Fibroblast of upper back skin (primary cell): ENCODE results near the gene TMEM225.
"Not testable (repeated sequence)": the region's sequence is repeated elsewhere in the genome, so short reads cannot be mapped to it uniquely, and the experiment has no call there.

Source experiments
- DNase-seq: peaks from one replicate; pipeline ENCODE4 v3.0.0-alpha.2; 2013

The TMEM225 gene, protein sequence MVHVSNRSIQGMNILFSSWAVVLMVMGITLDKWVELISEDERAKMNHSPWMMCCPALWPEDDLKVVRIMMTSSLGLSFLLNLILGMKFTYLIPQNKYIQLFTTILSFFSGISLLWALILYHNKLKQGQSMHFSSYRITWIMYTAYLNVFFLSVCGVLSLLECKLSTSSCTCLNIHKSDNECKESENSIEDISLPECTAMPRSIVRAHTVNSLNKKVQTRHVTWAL

GRCh38 chr11:123885570-123885969, at the start of gene TMEM225:
Gene TMEM225, minus strand, starts transcription at chr11:123885670. Its CDS starts 245 bp downstream, at chr11:123885425.
- no peak for DNase-seq

DNA sequence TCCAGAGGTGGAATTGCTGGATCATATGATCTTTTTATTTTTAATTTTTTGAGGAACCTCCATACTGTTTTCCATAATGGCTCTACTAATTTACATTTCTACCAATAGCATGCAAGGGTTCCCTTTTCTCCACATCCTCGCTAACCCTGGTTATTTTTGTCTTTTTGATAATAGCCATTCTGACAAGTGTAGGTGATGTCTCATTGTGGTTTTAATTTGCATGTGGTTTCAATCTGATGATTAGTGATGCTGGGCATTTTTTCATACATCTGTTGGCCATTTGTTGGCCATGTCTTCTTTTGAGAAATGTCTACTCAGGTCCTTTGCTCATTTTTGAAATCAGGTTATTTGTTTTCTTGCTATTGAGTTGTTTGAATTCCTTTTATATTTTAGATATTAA, 38.6 kb upstream of the TMEM225 start:
- DNase-seq = no peak

DNA sequence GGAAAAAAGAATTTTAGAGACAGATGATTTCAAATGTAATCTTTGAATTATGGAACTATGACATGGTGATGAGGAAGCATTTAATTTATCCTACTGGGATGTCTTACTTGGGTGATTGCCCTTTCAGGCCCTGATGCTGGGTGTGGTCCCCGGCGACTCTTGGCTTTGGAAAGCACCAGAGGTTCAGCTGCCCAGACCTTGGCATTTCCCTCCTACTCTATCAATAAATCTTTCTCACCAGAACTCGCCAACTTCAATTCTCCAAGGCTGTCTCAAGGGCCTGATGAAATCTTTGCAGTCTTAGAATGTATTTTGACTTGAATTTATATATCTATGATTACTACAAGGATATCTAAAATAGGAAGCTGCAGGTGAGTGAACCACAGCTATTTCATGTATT, 35.5 kb upstream of the TMEM225 start:
- DNase-seq = no peak

DNA sequence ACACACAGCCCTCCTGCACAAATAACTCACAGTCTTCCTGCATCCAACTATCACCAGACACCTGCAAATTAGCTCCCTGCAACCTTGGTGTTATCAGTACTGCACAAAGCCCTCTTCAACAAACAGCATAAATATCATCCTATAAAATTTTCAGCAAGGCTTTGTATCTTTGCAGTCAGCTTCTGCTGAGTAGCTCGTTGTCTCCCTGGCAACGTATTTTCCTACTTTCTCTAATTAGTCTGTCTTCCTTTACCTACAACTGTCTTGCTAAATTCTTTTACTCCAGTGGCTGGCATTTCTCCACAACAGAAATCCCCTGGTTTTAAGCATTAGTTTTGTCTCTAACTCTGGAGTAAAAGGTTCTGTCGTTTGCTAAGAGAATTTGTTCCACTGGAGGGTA, 20.4 kb upstream of the TMEM225 start:
- no peak for DNase-seq

- DNase-seq = no peak
These were observed 19.5 kb upstream of the TMEM225 start for GRCh38 chr11:123904932-123905331.

GRCh38 chr11:123903932-123904331, 18.5 kb upstream of the TMEM225 start:
- no peak for DNase-seq

DNA sequence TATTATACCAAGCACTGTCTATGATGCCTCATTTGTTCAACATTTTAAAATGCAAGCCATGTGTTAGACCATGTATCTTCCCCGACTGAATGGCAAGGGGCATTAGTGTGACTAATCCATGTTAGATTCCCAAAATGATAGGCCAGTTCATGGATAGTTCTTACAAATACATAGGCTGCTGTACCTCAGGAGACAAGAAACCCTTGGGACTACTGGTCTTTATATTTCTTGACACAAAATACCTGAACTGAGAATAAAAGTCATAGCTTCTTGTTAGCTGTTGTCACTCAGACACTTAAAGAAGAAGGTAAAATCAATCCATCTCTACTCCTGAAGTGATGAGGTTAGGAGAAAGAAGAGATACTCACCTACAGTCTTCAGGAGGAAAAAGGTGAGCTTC, 16.4 kb upstream of the TMEM225 start, which contains the start of gene OR8D4:
TSS of gene OR8D4 (plus strand) at position 301 of the 400 bp plus-strand sequence. CDS start 4,265 bp downstream, outside the sequence.
- no peak for DNase-seq

GRCh38 chr11:123899792-123900191, 14.3 kb upstream of the TMEM225 start:
- no peak for DNase-seq

DNA sequence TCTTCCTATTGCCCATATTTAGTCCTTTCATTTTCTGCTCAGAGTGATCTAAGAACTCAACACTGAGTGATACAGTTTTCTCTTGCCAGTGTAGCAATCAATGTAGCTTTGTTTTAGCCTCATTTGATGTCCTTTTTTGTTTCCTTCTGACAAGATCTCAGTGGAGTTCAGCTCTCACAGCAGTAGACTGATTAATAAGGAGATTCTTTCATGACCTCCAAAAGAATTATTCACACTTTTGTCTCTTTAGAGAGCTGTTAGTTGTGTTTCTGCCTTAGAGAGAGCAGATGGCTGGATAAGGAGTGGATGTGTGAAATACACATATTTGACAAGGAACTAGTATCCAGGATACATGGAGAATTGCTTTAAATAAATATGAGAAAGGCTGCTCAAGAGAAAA, 6.6 kb upstream of the TMEM225 start:
- no peak for DNase-seq

DNA sequence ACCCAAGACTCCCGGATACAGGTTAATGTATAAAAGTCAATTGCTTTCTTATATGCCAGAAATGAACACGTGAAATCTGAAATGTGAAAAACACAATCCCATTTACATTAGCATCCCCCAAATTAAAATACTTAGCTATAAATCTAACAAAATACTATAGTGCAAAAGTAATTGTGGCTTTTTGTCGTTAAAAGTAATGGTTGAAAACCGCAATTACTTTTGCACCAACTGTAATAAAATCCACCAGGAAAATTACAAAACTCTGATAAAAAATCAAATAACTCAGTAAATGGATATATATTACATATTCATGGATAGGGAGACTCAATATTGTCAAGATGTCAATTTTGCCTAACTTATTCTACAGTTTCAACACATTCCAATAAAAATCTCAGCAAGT, 4.6 kb downstream of the TMEM225 start:
- DNase-seq = no peak

GRCh38 chr11:123867795-123868194, 17.7 kb downstream of the TMEM225 start:
- not testable (repeated sequence) for DNase-seq

GRCh38 chr11:123865293-123865692, 20.2 kb downstream of the TMEM225 start:
- DNase-seq = not testable (repeated sequence)

DNA sequence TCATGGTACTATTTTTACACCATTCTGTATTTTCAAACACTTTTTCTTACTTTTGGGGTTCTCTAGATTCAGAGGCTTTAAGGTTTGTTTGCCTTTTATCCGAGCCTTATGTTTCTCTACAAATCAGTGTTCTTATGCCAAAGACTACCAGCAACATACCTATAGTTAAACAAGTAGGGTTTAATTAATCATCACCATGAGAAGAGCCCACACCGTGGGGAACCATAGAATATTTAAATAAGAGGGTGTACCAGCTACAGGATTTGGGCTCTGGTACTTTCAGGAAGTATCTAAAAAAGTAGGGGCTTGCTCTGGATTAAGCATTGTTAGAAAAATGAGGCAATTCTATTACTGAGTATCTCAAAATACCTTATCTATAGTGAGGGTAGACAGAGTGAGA, 25.7 kb downstream of the TMEM225 start:
- DNase-seq = no peak

GRCh38 chr11:123856444-123856843, 29.0 kb downstream of the TMEM225 start:
- DNase-seq = no peak

GRCh38 chr11:123853038-123853437, 32.4 kb downstream of the TMEM225 start:
- DNase-seq = no peak

DNA sequence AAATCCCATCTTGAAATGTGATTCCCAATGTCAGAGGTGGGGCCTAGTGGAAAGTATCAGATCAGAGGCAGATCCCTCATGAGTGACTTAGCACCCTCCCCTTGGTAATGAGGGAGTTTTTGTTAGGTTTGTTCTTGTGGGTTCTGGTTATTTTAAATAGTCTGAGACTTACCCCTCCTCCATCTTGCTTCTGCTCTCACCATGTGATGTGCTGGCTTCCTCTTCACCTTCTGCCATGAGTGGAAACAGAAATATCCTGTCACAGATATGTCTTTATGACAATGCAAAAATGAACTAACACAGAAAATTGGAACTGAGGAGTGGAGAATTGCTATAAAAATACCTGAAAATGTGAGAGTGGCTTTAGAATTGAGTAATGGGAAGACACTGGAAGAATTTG, 33.1 kb downstream of the TMEM225 start:
- DNase-seq = no peak

GRCh38 chr11:123851110-123851509, 34.4 kb downstream of the TMEM225 start:
- DNase-seq = no peak

DNA sequence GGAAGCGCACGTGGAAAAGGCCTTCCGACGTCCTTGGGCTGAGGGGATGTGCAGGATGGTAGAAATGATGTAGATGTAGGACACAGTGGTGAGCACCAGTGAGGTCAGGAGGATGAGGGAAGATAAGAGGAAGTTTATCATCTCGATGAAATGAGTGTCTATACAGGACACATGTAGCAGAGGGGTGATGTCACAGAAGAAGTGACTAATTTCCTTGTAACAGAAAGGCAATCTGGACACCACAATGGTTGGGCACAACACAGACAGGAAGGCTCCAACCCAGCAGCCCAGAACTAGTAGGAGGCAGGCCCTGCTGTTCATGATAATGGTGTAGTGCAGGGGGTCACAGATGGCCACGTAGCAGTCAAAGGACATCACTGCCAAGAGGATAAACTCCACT, 44.3 kb downstream of the TMEM225 start:
- DNase-seq = no peak

DNA sequence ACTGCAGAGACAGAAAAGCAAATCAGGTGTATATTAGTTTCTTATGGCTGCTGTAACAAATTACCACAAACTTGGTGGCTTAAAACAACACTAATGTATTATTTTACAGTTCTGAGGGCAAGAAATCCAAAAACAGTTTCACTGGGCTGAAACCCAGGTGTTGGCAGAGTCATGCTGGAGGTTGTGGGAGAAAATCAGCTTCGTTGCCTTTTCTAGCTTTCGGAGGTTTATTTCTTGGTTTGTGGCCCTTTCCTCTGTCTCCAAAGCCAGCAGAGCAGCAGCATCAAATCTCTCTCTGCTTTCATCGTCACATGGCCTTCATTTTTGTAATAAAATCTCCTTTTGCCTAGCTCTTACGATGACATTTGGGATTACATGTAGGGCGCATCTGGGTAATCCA, 46.3 kb downstream of the TMEM225 start:
- no peak for DNase-seq

DNA sequence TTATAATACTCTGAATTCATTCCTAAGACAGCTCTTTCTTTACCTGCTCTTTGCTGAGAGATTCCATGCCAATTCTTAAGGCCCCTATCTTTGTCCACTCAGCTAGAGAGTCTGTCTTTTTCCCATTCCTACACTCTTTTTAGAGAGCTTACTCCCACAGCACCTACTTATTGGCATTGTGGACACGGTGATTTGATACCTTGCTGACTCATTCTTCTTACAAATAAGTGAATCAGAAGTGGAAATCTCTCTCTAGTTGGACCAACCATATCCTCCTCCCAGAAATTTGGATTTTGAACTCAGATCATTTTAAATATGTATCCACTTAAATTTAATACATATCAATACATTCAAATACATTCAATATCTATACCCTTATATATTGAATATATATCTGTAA, 46.8 kb downstream of the TMEM225 start:
- DNase-seq = no peak

- DNase-seq = no peak
These were observed 47.3 kb downstream of the TMEM225 start for GRCh38 chr11:123838199-123838598.

GRCh38 chr11:123833095-123833494, 52.4 kb downstream of the TMEM225 start:
- DNase-seq = no peak
